ELR (cell line): ENCODE results near the gene NUBPL.
"Not testable (repeated sequence)": the region's sequence is repeated elsewhere in the genome, so short reads cannot be mapped to it uniquely, and the experiment has no call there.

Source experiments
- DNase-seq: peaks from one replicate; pipeline ENCODE4 v3.0.0-alpha.2; 2015; ENCODE audit warnings: low read depth

Gene NUBPL

DNA sequence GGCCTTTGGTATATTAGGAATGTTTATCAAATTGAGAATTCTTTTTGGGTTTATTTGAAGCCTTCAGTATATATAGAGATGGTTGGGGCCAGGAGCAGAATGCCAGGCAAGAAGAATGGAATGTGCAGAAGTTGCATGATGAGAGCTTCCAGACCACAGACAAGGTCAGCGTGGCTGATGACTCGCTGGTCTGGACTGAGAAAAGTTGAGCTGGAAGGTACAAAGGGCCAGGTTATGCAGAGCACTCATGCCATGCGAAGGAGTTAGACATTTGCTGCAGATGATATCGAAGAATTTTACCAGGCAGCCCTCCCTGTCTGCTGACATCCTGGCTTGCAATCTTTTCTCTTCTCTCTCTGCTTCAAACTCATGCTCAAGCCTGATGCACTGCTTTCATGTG lies 319.7 kb downstream of the NUBPL start:
- peak; percentile 95 for DNase-seq

DNA sequence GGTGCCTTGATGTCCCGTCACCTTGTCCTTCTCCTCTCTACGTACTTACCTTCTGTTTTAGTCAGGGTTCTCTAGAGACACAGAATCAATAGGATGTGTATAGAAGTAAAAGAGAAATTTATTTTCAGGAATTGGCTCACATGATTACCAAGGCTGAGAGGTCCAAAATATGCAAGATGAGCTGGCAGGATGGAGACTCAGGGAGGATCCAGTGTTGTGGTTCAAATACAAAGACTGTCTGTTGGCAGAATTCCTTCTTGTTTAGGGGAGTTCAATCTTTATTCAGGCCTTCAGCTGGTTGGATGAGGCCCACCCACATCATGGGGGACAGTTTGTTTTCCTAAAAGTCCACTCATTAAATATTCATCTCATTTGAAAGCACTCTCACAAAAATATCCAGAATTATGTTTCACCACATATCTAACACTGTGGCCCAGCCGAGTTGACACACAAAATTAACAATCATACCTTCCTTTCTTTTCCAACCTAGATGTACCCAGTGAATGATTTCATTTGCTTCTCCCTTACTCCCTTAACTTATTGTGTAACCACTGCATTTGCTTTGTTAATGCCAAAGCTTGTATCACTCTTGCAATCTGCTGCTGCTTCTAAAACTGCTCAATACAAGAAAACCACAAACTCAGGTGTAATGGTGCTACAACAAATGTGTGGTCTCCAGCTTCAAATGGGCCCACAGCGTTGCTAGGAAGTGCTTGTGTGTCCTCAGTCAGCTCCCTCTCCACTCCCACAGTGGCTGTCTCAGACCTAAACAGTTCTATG lies 320.5 kb downstream of the NUBPL start:
- peak; percentile 69 for DNase-seq

DNA sequence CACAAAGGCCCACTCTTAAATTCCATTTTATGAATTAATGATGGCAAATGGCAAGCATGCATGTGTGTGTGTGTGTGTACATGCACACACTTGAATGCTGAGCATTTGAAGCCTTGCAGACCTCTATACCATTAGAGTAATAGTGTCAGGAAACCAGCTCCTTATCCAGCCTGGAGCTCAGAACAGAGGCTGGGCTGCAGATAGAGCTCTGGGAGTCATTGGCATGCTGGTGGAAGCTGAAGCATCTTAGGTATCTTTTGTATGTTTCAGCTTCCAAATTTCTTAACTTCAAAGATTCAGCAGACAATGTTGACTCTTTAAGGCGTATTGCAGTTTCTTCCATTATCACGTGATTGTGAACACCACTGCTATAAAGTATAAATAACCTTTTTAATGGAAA lies 323.0 kb downstream of the NUBPL start:
- no peak for DNase-seq

DNA sequence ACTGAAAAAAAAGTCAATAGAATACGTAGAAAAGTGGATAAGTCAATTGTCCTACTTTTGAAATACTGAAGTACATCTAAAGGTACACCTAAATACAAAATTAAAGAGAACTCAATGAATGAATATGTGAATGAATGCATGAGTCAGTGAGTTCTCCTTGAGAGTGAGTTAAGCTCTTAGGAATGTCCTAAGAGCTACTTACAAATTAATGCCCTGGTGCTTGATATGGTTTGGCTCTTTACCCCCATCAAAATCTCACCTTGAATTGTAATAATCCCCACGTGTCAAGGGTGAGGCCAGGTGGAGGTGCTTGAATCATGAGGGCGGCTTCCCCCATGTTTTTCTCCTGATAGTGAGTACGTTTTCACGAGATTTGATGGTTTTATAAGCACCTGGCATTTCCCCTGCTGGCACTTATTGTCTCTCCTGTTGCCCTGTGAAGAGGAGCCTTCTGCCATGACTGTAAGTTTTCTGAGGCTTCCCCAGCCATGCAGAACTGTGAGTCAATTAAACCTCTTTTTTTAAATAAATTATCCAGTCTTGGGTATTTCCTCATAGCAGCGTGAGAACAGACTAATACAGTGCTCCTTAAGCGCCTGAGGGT lies 323.7 kb downstream of the NUBPL start:
- peak; percentile 78 for DNase-seq

DNA sequence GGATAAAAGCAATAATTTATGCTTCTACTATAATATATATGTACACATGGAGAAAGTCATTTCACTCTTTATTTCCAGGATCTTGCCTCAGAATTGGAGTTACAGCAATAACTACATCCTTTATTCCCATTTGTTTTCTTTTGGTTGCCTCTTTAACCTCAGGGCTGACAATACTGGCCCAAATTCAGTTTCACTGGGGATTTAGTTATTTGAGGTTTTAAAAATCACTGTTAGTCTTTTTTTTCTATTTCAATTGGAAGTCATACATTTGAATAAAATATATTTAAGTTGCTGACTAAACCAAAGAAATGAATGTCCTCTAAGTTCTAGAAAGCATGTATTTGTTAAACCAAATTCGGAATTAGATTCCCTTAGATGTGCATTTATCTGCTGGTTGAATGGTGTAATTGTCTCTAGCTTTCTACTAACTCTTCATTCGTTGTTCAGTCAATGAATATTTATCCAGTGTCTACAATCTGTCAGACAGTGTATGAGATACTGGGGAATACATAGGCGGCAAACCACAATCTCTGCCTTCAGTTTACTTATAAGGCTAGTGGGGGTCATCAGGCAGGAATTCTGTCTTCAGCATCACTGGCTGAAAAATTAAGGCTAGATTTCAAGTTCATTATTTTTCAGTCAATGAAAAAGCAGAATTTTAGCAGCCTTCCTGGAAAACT lies 325.1 kb downstream of the NUBPL start:
- no peak for DNase-seq

DNA sequence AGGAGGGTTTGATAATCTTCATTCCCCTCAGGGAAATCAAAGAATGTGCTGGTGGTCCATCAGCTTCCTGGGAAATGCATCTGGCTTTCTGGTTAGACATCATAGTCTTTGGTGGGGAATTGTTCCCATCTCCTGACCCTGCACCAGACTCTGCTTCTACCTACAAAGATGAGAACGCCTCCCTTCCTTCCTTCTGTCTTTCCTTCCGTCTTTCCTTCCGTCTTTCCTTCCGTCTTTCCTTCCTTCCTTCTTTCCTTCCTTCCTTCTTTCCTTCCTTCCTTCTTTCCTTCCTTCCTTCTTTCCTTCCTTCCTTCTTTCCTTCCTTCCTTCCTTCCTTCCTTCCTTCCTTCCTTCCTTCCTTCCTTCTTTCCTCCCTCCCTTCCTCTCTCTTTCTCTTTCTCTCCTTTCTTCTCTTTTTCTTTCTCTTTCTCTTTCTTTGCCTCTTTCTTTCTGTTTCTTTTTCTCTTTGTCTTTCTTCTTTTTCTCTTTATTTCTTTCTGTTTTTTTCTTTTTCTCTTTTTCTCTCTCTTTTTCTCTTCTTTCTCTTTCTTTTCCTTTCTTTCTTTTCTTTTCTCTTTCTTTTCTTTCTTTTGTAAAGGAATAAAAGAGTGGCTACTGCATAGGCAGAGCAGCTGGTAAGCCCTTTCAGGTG lies 326.9 kb downstream of the NUBPL start:
- no peak for DNase-seq

DNA sequence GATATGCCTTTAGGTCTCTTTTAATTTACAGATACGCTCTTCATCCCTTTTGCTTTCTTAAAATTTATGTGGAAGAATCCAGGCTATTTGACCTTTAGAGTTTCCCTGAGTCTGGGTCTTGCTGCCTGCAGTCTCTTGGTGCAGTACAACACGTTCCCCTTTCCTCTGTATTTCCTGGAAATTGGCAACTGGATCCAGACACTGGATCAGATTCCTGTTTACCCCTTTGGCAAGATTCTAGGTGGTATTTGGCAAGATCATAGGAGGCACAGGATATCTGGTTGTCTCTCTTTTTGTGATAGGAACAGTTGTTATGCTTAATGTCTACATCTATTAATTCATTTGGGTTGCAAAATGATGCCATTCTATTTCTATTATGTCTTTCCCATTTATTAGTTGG lies 328.1 kb downstream of the NUBPL start:
- DNase-seq = no peak

DNA sequence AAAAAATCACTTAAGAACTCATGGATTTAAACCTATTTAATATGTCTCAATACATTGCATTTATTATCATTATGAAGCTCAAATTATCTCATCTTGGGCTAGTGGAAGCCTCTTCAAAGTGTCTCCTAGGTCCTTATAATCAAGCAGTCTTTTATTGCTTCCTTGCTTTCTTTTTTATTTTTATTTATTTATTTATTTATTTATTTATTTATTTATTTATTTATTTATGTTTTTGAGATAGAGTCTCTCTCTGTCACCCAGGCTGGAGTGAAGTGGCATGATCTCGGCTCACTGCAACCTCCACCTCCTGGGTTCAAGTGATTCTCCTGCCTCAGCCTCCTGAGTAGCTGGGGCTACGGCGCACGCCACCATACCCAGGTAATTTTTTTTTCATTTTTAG lies 329.0 kb downstream of the NUBPL start:
- not testable (repeated sequence) for DNase-seq

DNA sequence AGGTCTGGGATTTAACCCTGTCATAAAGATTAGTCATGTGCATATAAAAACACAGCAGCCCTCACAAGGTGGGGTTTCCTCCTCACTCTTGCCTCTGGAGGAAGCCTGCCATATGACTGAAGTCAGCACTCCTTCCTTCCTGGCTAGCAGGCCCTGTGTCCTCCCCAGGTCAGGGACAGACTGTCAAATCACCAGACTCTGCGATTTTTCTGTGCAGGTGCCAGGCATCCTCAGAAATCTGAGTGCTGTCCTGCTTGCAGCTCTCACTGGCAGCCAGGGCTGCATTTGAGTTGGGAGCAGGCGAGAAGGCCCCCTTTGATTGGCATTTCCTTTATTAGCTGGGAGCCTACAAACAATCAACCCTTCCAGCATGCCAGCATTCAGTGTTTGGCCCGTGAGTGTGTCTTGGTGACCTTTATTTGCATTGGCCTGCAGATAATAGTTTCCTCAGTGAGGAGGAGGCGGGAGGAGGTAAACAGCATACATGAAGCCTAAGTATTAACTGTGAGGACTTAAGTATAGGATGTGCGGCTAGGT lies 332.1 kb downstream of the NUBPL start:
- peak; percentile 51 for DNase-seq

DNA sequence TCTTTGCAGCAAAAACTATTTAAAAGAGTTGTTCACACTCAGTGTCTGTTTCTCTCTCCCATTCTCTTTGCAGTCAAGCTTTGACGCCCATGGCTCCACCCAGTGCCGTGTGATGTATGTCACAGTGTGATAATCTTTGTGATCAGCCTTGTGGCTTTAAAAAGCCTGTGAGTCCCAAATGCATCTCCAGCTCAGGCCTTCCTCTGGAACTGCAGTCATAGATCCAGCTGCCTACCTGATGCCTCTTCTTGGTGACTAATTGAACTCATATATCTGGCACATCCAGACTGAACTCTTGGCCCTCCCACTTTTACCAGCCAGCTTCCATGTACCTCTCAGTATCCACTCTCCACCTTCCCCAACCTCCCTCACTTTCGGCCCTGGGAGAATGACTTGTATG lies 333.1 kb downstream of the NUBPL start:
- DNase-seq = peak; percentile 41

DNA sequence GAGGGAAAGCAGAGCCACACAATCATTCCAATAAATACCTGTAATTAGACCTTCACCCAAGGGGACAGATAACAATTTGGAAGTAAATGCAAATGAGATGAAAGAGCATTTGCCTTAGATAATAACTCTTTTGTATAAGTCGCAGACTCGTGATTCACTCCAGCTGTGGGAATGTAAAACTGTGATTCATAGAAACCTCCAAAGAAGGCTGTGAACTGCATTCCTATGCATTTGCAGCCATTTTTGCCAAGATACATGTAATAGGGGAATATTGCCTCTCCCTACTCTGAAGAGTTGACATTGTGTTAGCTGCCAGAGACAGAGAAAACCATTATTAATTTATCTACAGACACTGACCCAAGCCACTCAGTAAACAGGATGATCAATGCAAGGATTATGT lies 334.0 kb downstream of the NUBPL start:
- peak; percentile 88 for DNase-seq

DNA sequence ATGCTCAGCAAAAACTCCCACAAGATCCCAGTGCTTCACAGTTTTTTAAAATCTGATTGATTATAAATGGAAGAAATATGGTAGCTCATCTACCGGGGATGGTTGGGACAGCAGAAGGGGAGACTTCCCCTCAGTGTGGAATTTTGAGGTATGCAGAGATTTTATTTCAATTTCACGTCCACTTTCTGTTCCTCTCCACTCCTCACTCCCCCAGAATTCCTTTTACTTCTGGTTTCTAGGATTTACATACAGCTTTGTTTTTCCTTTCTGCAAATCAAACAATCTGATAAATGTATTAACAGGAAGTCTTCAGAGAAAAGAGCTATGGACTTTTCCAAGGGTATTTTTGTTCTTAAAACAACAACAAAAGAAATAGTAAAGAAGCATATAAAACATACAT lies 334.4 kb downstream of the NUBPL start:
- DNase-seq = no peak

DNA sequence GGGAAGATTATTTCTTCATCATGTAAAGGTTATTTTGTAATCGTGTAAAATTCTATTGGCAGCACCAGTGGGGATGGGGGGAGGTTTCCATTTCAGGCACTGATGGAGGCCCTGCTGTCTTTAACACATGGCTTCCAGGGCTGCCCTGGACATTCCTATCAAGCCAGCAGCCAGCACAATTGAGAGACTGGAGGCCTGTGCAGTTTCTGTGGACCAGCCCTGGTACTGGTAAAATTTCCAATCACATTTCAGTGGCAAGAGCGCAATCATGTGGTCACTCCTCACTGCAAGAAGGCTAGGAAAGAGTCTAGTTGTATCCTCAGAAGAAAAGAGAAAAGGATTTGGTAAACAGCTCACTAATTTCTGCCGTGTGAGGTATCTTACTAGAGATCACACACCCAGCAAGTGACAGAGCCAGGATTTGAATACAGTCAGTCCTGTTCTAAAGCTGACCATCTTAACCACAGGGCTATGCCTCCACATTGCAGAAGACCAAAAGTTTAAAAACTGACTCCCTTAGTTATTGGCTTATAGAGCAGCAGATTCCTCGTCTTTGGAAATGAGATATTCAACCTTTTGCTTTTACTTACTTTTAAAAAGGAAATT lies 336.5 kb downstream of the NUBPL start:
- DNase-seq = no peak

DNA sequence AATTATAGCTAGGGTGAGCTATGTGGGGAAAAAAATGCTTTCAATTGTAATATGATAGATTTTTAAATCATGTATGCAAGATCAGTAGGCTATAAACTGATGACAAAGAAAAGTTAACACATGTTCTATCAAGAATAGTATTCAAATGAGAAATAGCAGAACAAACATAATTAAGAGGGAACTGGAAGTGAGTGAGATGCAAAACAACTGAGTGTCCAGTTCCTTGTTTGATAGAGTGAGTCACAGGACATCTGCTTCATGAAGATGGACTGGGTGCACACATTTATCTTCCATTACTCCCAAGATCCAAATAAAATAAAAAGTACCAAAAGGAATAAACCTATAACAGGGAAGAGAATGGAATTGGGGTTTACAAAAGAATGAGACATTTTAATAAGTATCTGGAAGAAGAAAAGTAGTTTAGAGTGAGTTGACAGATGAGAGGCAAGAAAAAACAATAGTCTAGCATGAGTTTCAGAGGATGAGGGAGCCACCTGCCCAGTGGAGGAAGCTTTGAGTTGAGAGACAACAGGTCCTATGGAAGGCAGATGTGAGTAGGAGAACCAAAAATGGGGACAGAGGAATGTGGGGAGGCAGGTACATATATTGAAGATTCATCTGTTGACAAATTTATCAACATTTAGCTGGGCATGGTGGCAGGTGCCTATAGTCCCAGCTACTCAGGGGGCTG lies 337.8 kb downstream of the NUBPL start:
- no peak for DNase-seq

DNA sequence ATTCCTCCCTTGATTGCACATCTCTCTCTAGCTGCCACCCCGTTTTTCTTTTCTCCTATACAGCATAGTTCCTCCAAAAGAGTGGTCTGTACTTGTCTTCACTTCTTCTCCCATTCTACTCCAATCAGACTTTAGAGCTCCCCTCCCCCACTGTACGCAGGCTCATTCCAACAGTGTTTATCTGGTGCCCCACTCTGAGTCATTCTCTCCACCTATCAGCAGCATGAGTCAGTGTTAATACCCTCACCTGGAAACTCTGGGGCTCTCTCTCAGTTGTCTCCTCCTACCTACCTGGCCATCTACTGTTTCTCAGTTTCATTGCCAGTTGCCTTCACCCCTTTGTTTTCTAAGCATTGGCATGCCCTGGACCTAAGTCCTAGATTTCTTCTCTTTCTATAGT lies 340.8 kb downstream of the NUBPL start:
- DNase-seq = no peak

DNA sequence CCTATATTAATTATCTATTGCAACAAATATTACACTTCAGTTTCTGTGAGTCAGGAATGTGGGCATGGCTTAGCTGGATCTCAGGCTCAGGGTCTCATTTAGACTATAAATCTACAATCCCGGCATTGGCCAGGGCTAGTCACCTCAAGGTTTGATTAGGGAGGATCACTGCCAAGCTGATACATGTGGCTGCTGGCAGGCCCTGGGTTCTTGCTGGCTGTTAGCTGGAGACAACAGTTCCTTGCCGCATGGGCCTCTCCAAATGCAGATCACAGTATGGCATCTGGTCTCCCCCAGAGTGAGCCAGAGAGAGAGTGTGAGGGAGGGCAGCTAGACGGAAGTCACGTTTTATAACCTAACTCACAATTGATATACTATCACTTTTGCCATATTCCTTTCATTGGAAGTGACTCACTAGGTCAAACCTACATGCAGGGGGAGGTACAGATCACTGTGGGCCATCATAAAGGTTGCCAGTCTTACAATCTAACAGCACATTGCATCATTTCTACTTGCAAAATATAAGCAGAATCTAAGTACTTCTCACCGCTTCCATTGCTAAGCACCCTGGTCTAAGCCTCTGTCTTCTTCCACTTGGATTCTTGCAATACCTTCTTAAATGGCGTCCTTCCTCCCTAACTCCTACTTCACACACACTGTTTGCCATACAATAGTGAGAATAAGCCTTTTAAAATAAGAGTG lies 341.9 kb downstream of the NUBPL start:
- DNase-seq = no peak

DNA sequence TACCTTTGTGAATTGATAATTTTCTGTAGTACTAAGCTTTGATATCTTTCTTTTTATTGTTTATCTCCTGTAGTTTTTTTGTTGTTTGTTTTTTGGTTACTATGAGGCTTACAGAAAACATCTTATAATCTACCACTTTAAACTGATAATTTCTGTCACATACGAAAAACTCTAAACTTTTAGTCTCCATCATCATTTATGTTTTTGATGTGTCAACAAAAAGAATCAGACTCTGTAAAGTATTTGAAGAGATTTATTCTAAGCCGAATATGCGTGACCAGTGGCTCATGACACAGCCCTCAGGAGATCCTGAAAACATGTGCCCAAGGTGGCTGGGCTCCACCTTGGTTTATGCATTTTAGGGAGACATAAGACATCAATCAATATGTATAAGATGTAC lies 348.8 kb downstream of the NUBPL start:
- no peak for DNase-seq
